PFSK-1 (cell line): Measurements from ENCODE around the gene SLC39A11.

ENCODE experiments used
- POLR2AphosphoS5 ChIP-seq: IDR thresholded peaks from 2 replicates; pipeline ENCODE4 v1.6.1; 2012; ENCODE audit warnings: low read depth, mild to moderate bottlenecking, control low read depth, low read length, moderate library complexity
- REST ChIP-seq, 2 experiments: IDR thresholded peaks; 2 replicates each; pipeline versions ENCODE4 v1.6.1 to v1.8.0; 2011 to 2012; ENCODE audit warnings: low read depth in 2 of 2, low read length in 2 of 2, control low read depth in 1 of 2, inconsistent platforms in 1 of 2, mild to moderate bottlenecking in 1 of 2, moderate library complexity in 1 of 2; ENCODE audit not compliant: insufficient read depth in 1 of 2

- TF ChIP-seq POLR2AphosphoS5 (no peak), REST (IDR thresholded peaks at IDR 0.05; ENCODE audit: insufficient read depth in 1 of 2, low read depth in 2 of 2, low read length in 2 of 2) (no peak)
Observed at GRCh38 chr17:72822358-72823023, 270.0 kb downstream of the SLC39A11 start.
